Ishikawa (cell line): ENCODE results near the gene SALL1.

Source experiments
- CEBPB ChIP-seq: IDR thresholded peaks from 2 replicates; pipeline ENCODE4 v1.6.1; 2012
- CREB1 ChIP-seq: IDR thresholded peaks from 2 replicates; pipeline ENCODE4 v1.6.1; 2012; ENCODE audit warnings: low read depth
- EGR1 ChIP-seq: IDR thresholded peaks from 2 replicates; pipeline ENCODE4 v1.6.1; 2012
- EP300 ChIP-seq: IDR thresholded peaks from 2 replicates; pipeline ENCODE4 v1.6.1; 2012; ENCODE audit warnings: borderline replicate concordance
- FOXM1 ChIP-seq: IDR thresholded peaks from 2 replicates; pipeline ENCODE4 v1.6.1; 2012; ENCODE audit warnings: low read depth, borderline replicate concordance
- MAX ChIP-seq: IDR thresholded peaks from 2 replicates; pipeline ENCODE4 v1.6.1; 2012
- NFIC ChIP-seq: IDR thresholded peaks from 2 replicates; pipeline ENCODE4 v1.6.1; 2012
- RAD21 ChIP-seq: IDR thresholded peaks from 2 replicates; pipeline ENCODE4 v1.6.1; 2012; ENCODE audit warnings: low read depth
- REST ChIP-seq: IDR thresholded peaks from 2 replicates; pipeline ENCODE4 v1.6.1; 2012; ENCODE audit warnings: low read depth, mild to moderate bottlenecking
- TAF1 ChIP-seq: IDR thresholded peaks from 2 replicates; pipeline ENCODE4 v1.6.1; 2012; ENCODE audit warnings: low read depth, mild to moderate bottlenecking
- TCF12 ChIP-seq: IDR thresholded peaks from 2 replicates; pipeline ENCODE4 v1.6.1; 2012; ENCODE audit warnings: low read depth
- TEAD4 ChIP-seq: IDR thresholded peaks from 2 replicates; pipeline ENCODE4 v1.6.1; 2012
- USF1 ChIP-seq: IDR thresholded peaks from 2 replicates; pipeline ENCODE4 v1.6.1; 2012
- YY1 ChIP-seq: IDR thresholded peaks from 2 replicates; pipeline ENCODE4 v1.6.1; 2012; ENCODE audit warnings: low read depth
- ZBTB7A ChIP-seq: IDR thresholded peaks from 2 replicates; pipeline ENCODE4 v1.6.1; 2012; ENCODE audit warnings: low read depth

Gene SALL1

GRCh38 chr16:51168755-51169154, 17.7 kb upstream of the SALL1 start:
- TF ChIP-seq TAF1: no peak
- no peak for TF ChIP-seq ZBTB7A
- no peak for TF ChIP-seq CREB1
- no peak for TF ChIP-seq EGR1
- TF ChIP-seq MAX: no peak
- TF ChIP-seq YY1: no peak
- no peak for TF ChIP-seq RAD21
- no peak for TF ChIP-seq REST
- no peak for TF ChIP-seq EP300
- no peak for TF ChIP-seq USF1
- no peak for TF ChIP-seq CEBPB
- no peak for TF ChIP-seq FOXM1
- TF ChIP-seq TEAD4: no peak
- no peak for TF ChIP-seq TCF12

- TF ChIP-seq TCF12: no peak
- TF ChIP-seq EGR1: no peak
- peak; percentile 83 for TF ChIP-seq MAX
- peak; percentile 86 for TF ChIP-seq USF1
- TF ChIP-seq TAF1: no peak
- TF ChIP-seq ZBTB7A: no peak
- no peak for TF ChIP-seq REST
Measured at GRCh38 chr16:51167170-51167895, 16.3 kb upstream of the SALL1 start.

- no peak for TF ChIP-seq EP300
- TF ChIP-seq TEAD4: no peak
- no peak for TF ChIP-seq EGR1
- no peak for TF ChIP-seq FOXM1
- TF ChIP-seq RAD21: no peak
- no peak for TF ChIP-seq YY1
- no peak for TF ChIP-seq TAF1
- no peak for TF ChIP-seq MAX
- no peak for TF ChIP-seq ZBTB7A
- no peak for TF ChIP-seq CEBPB
- TF ChIP-seq TCF12: no peak
- TF ChIP-seq REST: no peak
- TF ChIP-seq USF1: no peak
- TF ChIP-seq CREB1: no peak
- no peak for TF ChIP-seq NFIC
Measured at GRCh38 chr16:51166541-51166940, 15.5 kb upstream of the SALL1 start.

- TF ChIP-seq USF1: no peak
- TF ChIP-seq YY1: no peak
- TF ChIP-seq REST: no peak
- no peak for TF ChIP-seq FOXM1
- no peak for TF ChIP-seq EGR1
- no peak for TF ChIP-seq TAF1
- no peak for TF ChIP-seq RAD21
- no peak for TF ChIP-seq TCF12
- no peak for TF ChIP-seq NFIC
- TF ChIP-seq ZBTB7A: no peak
- no peak for TF ChIP-seq TEAD4
- TF ChIP-seq MAX: no peak
- TF ChIP-seq CREB1: no peak
- no peak for TF ChIP-seq CEBPB
- TF ChIP-seq EP300: no peak
Measured at GRCh38 chr16:51166091-51166490, 15.0 kb upstream of the SALL1 start.
